ENCODE measurements around the gene ZFYVE9.

DNA sequence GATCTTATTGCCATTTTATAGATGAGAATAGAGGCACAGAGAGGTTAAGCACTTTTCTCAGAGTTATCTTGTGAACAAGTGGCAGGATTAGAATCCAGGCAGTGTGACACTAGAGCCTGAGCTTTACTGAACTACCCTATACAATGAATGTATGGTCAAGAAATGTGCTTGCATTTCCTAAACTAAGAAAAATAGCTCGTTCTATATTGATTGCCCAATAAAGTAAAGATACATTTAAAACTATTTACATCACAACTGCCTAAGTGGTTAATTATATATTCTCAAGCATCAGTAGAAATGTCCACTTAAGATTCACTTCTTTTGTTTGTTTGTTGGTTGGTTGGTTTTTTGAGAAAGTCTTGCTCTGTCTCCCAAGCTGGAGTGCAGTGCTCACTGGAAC lies 91.6 kb downstream of the ZFYVE9 start:
- TF ChIP-seq, protein P1, sequence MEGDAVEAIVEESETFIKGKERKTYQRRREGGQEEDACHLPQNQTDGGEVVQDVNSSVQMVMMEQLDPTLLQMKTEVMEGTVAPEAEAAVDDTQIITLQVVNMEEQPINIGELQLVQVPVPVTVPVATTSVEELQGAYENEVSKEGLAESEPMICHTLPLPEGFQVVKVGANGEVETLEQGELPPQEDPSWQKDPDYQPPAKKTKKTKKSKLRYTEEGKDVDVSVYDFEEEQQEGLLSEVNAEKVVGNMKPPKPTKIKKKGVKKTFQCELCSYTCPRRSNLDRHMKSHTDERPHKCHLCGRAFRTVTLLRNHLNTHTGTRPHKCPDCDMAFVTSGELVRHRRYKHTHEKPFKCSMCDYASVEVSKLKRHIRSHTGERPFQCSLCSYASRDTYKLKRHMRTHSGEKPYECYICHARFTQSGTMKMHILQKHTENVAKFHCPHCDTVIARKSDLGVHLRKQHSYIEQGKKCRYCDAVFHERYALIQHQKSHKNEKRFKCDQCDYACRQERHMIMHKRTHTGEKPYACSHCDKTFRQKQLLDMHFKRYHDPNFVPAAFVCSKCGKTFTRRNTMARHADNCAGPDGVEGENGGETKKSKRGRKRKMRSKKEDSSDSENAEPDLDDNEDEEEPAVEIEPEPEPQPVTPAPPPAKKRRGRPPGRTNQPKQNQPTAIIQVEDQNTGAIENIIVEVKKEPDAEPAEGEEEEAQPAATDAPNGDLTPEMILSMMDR (IDR thresholded peaks at IDR 0.05 in 4 of 5, conservative IDR thresholded peaks at IDR 0.05 in 1 of 5): no peak
- TF ChIP-seq POLR2A (IDR thresholded peaks at IDR 0.05): no peak

Measured in gastrocnemius medialis (tissue), 4 donors.